Ovary (tissue), 3 donors: ENCODE results near the gene PRKACG.

Source experiments
- EP300 ChIP-seq: sonication (generic); formaldehyde crosslinking; IDR thresholded peaks from one replicate; pipeline ENCODE4 v1.6.1; 2017; ENCODE audit warnings: antibody characterized with exemption
- POLR2A ChIP-seq: fragments of 450-650 bp; IDR thresholded peaks from one replicate; pipeline ENCODE4 v1.6.1; 2017; ENCODE audit warnings: antibody characterized with exemption, mild to moderate bottlenecking, moderate library complexity
- TF ChIP-seq, protein P1 (sequence below), 3 donors: fragments of 450-650 bp in 2 of 3; fragments of 200-600 bp in 1 of 3; IDR thresholded peaks; one replicate each; pipeline versions ENCODE4 v1.5.1 to v1.8.0; 2016 to 2022; ENCODE audit warnings: antibody characterized with exemption in 3 of 3, mild to moderate bottlenecking in 1 of 3
- donor health status: DM: no; HTN: no; CAD: no.

- TF ChIP-seq, protein P1, sequence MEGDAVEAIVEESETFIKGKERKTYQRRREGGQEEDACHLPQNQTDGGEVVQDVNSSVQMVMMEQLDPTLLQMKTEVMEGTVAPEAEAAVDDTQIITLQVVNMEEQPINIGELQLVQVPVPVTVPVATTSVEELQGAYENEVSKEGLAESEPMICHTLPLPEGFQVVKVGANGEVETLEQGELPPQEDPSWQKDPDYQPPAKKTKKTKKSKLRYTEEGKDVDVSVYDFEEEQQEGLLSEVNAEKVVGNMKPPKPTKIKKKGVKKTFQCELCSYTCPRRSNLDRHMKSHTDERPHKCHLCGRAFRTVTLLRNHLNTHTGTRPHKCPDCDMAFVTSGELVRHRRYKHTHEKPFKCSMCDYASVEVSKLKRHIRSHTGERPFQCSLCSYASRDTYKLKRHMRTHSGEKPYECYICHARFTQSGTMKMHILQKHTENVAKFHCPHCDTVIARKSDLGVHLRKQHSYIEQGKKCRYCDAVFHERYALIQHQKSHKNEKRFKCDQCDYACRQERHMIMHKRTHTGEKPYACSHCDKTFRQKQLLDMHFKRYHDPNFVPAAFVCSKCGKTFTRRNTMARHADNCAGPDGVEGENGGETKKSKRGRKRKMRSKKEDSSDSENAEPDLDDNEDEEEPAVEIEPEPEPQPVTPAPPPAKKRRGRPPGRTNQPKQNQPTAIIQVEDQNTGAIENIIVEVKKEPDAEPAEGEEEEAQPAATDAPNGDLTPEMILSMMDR (IDR thresholded peaks at IDR 0.05): no peak
- TF ChIP-seq POLR2A: no peak
- no peak for TF ChIP-seq EP300
Observed at GRCh38 chr9:69049094-69049493, 35.2 kb upstream of the PRKACG start.
